GM21390 (cell line): ENCODE results near the gene MGAT5.

Experiments
- ATAC-seq: cut with Tn5 transposase; IDR thresholded peaks from one replicate; pipeline ENCODE4 v1.9.1; 2021; ENCODE audit not compliant: unreplicated experiment

Gene MGAT5

DNA sequence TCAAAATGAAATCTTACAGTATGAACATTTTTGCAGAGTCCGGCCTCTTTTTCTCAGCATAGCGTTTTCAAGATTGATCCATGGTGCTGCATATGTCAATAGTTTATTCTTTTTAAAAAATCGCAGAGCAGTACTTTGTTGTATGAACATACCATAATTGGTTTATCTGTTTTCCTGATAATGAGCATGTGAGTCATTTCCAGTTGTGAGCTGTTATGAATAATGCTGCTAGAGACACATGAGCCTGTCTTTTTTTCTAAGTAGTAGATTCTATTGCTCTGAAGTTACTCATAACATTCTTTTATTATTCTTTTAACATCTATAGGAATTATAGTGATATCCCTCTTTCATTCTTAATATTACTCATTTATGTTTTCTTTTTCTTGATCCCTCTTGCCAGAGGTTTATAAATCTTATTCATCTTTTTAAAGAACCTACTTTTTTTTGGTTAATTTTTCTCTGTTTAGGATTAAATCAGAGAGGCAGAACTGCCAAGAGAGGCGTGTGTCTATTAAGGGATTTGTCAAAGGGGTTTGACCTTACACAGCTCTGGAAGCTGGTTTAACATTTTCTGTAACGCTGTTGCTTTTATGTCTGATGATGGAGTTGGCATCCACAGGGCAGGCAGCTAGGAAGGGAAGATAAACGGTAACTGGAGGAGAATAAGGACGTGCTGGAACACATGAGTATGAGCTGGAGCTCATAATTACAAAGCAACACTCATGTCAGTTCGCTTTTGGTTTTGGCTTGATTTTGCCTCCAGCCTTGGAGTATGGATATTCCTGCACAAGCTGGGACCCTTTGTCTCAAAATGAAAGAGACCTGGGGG lies 47.4 kb downstream of the MGAT5 start:
- no peak for ATAC-seq

DNA sequence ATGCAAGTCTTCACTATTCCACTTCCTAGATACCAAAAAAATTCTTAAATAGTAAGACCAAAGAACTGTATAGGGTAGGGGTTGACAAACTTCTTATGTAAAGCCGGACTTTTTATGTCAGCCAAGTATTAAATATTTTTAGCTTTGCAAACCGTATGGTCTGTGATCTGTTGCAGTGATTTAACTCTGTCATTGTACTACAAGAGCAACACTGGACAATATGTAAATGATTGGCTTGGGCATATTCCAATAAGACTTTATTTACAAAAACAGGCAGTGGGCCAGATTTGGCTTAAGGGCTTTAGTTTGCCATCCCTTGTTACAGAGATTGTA lies 48.0 kb downstream of the MGAT5 start:
- ATAC-seq: no peak

DNA sequence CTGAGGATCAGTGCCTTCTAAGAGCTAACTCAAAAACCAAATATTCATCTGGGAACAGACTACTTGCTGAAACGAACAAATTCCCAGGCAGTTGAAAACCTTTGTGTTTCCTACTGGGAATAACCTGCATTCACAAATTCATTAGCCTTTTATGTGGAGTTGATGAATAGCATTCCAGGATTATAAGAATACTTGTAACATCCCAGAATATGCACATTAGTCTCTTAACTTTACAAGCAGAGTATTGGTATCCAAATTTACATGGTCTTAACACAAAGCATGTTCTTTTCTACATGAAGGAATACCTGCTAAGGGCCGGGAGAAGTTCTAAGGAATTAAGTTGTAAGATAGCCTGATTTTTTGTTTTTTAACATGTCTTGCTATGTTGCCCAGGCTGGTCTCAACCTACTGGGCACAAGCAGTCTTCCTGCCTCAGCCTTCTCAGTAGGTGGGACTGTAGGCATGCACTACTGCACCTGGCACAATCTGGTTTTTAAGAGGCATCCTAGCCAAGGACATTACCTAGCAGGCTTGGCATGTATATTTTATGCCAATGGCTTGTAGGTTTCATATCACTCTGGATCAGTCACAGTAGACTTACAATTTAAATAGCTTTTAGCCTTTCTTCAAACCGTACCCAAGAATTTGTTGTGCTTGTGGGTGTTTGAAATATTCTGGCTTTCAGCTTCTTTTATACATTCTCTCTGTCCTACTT lies 50.7 kb downstream of the MGAT5 start:
- no peak for ATAC-seq

DNA sequence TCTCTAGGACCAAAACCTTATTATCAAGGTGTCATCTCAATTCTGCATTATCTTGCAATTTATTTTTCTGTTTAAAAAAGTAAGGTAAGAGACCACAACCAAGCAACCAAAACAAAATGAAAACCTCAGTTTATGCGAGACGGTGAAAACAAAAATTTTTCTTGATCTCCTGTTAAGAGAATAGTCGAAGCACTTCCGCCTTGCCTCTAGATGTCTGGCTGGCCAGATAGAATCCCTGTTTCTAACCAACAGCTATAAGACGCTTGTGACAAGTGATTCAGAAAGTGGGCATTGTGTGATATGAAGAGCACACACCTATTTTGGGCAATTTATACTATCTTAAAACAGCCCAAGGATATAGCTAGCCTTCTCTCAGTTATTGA lies 51.2 kb downstream of the MGAT5 start:
- ATAC-seq: no peak

DNA sequence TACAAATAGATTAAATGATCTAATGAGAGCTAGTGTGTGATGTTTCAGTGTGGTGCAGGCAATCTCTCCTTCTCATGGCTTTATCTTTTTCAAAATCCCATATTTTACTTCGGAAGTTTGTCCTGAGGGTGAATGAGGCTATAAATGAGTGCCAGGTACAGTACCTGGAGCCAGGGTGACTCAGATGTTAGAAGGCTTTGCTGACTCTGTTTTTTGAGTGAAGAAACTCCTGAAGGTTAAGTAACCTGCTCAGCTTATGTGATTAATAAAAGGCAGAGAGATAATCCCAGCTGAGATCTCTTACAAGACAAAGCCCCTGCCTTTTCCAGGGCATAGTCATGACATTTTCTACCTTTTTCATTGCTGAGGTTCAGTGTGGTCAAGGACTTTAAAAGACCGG lies 52.6 kb downstream of the MGAT5 start:
- ATAC-seq: no peak

DNA sequence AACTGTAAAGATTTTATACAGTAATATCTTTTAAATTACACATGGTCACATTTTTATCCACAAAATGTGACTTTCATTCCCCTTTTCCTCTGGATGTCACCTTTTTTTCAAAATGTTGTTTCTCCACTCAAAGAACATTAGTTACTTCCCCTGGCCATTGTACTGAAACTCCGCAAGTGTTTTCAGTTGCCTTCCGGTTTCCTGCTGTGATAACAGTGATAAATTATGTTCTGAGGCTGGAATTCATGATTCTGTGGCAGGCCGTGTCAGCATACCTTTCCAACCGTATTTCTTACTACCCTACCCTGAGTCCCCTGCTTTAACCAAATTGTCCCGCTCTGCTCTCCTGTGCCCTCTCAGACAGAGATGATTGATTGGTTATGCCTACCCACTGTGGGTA lies 53.5 kb downstream of the MGAT5 start:
- ATAC-seq: no peak

DNA sequence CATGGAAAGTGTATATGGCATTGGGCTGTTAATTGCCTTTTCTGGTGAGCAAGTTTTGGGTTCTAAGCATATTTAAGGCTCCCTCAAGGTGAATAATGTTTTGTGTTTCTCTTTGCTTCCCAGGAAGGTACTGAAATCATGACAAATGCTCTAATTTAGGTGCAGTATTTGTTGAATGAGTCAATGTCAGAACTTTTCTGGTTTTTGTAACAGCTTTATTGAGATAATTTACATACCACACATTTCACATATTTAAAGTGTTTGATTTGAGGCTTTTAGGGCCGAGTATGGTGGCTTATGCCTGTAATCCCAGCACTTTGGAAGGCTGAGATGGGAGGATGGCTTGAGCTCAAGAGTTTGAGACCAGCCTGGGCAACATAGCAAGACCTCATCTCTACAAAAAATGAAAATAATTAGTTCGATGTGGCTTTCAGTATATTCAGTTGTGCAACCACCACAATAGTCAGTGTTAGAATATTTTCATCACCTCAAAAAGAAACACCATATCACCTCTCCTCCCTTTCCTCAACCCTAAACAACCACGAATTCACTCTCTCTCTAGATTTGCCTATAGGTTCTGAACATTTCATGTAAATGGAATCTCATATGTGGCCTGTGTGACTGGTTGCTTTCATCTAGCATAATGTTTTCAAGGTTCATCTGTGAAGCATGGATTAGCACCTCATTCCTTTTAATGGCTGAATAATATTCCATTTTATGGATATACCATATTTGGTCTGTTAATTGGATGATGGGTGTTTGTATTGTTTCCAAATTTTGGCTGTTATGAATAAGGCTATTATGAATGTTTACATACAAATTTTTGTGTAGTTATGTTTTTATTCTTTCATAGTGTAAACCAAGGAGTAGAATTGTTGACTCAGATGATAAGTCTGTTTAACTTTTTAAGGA lies 54.9 kb downstream of the MGAT5 start:
- ATAC-seq: peak; percentile 49

DNA sequence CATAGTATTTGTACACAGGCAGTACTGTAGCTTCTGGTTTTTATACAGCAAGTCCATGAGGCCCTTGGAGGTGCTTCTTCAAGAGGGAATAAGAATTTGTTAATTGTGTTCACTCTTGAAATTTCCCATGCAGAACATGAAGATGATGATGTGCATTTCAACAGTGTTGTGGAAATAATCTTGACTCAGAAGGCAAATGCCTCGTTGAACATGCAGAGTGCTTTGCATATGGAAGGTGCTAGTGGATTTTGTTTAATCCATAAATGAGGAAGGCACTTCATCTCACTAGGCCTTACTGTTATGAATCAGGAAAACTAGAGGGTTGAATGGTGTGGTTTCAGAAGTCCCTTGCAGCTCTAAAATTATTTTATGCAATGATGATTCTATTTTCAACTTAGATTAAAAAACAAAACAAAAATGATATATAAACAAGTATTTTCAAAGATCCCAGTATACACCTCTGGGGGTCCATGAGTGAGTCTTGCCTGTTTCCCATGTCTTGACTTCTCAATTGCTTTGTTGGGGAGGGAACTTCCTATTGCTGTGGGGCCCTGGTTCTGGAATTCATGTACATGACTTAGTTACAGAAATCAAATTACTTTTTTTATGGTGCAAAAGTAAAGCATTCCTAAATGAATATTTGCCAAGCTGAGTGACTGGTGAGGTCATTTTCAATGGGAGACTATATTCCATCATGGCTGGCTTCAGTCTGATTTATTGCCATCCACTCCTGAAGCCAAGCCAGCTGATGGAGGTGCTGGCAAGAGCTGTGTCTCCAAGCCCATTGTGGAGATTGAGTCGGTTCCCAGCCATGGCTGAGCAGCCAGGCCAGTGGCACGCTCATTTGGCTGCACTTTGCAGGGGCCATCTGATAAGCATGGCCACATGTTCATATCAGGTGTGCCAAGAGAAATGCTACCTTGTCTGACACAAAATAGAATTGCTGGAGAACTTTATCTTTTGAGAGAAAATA lies 56.5 kb downstream of the MGAT5 start:
- no peak for ATAC-seq

DNA sequence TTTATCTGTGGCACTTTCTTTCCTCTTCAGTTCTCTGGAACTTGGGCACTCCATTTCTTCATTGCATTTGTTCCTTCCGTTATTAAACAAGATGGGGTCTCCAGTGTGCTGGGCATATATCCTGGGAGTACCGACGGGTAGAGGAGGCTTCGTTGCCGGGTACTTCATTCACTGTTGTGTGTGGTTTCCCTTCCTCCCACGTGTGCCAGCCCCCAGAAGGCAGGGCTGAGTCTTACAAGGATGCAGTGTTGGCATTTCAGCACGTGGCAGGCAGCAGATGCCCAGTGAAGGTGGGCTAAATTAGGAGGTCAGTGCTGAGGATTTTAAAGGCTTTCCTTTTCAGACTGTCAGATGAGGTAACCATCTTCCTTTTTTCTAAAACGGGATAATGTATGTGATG lies 58.6 kb downstream of the MGAT5 start:
- ATAC-seq: no peak

DNA sequence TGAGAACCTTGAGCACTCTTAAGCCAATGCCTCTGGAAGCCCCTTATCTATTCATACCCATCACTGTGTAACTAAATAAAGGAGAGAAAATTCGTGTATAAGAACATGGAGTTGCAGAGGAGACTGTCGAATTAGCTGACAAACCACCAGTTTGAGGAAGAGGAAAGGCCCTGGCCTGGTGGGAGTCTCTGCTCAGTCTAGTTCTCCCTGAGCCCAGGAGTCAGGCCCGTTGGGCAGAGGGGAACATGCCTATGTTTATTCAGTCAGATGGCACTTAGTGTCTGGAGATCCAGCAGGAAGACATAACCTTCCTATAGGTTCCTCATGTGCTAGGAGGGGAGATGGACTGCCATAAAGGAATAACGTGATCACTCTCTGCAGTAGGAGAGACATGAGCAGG lies 60.3 kb downstream of the MGAT5 start:
- ATAC-seq: no peak

DNA sequence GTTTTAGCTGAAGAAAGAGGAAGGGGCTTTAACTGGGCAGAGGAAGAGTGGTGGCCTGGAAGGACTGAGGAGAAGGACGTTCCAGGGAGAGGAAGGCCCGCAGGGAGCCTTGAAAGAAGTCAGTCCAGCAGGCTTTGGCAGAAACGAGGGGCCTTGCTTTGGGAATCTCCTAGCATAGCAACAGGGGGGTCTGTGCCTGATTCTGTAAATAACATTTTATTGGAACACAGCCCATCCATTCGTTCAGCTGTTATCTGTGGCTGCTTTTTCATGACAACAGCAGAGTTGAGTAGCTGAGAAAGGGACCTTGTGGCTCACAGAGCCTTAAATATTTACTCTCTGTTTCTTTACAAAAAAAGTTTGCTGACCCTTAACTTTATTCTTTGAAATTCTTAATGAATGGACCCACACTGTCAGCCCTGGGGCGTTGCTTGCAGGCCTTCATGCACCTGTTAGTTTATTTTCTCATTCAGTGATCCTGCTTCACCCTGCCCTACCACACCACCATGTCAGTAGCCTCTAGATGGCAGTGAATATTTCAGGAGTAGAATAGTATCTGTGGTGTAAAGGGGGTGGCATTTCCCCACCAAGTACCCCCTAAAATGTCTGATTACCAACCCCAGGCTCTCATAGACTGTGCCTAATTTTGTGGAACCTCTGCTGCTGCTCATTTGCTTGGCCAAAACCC lies 61.0 kb downstream of the MGAT5 start:
- ATAC-seq: no peak

DNA sequence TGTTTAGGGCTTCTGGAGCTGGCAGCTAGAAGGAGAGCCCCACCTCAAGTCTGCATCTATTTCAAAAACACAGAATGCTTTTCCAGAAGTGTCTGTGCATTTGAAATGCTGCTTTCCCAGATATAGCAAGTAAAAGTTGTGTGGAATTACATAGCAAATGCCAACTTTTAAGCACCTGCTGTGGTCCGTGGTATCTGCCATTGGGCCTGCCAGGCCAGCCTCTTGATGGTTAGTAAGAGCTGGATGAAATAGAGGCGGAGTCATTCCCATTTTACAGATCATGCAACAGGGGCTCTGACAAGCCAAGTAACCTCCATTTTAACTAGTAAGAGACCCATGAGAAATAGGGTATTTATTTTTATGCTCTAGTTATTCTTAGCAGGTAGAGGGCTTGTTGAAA lies 61.6 kb downstream of the MGAT5 start:
- ATAC-seq: no peak

DNA sequence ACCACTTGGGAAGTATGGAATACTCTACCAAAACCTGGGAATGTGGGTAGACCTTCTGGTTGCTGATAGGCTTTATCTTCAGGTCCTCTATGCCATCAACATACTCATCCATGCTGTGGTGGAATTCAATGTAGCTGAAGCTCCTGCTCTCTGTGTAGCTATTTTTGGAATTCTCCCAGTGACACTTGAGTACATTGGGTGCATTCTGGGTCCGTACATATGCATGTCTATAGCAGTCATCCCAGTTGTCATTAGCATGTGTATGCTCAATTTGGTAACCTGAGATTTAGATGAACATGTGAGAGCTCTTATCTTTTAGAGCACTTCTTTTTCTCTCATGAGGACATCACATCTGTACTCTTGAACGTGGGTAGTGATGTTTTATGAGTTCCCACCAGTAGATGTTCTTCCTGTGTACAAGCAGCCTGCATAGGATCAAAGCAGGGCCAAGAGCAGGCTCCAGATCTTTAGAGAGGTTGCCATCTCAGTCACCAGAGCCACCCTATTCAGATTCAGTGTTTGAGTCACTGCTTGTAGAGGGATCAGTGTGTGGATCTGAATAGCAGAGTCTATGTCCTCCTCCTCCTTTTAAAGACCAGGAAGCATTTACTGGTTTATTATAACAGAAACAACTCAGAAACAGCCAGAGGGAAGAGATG lies 65.9 kb downstream of the MGAT5 start:
- ATAC-seq: no peak

DNA sequence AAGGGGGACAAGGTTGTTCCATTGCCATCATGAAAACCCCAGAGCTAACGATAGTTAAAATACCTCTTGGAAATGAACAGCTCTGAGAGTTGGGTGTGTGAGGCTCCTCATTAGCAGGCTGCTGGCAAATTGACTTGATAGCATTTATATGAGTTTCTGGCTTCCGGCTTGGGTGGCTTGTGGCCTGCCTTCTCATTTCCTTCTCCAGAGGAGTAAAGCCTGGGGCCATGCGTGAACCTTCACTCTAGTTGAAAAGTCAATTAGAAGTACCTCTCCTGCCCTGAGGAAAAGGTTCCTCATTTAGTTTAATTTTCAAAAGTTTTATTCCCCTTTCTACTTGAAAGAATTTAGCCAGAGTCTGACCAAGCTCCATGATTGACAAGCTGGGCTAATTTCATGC lies 67.1 kb downstream of the MGAT5 start:
- ATAC-seq: no peak

DNA sequence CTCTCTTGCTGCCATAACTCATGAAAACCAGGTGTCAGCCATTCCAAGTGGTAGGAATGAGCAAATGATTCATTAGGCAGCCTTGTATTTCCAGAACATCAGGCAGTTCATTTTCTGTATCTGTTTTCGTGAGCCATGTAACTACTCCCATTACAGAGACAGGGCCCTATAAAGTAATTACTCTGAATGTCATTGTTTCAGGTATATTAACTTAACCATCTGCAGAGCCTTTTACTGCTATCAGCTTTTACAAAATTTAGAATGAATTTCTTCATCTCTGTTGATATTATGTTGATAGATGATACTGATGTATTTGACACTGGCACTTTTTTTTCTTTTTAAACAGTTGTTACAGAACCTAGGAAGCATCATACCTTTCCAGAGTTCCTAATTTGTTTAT lies 69.9 kb downstream of the MGAT5 start:
- no peak for ATAC-seq

DNA sequence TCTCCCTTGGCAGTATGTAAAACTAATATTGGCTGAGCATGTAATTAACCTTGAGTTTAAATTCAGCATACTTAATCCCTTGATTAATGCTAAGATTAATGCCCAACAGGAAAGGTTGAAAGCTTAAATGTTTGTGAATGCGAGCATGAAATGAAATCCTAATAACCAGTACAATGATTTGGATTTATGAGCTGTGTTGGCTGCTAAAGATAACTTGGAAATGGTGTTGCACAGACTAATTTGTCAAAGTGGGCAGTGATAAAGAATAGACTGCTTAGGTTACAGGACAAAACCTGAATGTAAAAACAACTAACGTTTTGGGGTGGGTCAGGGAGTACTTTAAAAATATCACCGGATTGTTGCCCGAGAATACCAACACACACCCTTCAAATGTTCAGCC lies 70.6 kb downstream of the MGAT5 start:
- ATAC-seq: no peak

DNA sequence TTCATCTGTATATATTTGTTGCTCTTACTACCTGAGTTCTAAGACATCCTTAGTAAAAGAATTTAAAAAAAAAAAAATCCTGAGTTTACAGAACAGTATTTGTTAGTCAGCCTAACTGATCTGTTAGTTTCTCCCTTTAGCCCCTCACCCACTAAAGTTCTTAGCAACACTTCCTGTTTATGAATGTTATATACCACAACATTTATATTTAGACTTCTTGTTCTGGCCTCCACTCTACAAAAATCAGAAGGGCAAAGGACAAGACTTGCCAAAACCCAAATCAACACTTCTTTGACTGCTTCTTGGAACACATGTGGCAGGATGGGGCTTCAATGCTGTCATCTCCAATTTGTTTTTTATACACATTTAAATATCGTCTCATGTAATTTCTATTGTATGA lies 71.1 kb downstream of the MGAT5 start:
- peak; percentile 89 for ATAC-seq

DNA sequence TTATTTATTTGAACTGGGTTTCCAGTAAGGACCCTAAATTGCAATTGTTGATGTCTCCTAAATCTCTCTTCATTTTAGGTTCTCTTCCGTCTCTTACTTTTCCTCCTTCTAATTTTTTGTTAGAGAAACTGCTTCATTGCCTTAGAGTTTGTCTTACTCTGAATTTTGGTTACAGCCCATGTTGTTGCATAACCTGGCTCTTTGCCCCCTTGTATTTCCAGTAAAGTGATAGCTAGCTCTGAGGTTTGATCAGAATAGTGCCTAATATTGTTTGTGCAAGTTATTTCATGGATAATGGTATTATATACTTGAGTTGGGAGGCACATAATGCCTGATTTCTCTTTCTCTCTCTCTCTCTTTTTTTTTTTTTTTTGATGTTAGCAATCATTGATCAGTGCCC lies 71.8 kb downstream of the MGAT5 start:
- no peak for ATAC-seq

DNA sequence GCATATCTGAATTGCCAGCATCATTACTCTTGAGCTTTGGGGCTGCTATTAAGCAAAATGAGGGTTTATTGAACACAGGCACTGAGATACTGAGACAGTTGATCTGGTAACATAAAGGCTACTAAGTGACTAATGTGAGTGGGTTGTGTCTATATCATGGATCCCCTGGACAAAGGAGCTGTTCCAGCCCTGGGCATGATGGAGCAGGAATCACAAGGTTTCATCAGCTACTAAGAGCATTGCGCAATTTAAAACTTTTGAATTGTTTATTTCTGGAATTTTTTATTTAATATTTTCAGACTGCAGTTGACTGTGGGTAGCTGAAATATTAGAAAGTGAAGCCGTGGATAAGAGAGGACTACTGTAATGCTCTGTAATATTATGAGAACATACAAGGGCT lies 73.5 kb downstream of the MGAT5 start:
- ATAC-seq: no peak

DNA sequence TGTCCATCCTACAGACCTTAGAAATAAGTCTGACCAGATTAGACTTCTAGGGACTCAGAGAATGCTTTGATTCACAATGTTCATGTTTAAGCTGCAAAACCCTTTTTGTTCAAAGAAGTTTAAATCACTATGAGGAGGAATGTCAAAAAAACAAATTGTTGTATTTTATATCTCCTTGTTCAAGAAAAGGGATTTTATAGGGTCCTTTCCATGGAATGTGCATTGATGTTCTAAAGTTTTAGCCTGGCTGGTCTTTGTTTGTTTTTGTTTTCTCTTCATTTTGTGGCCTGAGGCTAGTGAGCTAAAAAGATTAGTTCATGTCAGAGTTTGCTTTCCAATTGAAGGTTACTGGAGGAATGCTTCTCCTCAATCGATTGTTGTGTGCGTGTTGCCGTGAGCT lies 77.2 kb downstream of the MGAT5 start:
- no peak for ATAC-seq
